OCI-LY3 (cell line): Measurements from ENCODE around the gene PLEKHS1.

Experiments used
- H2AFZ ChIP-seq: fragments of 200-600, 300-600 bp; shearing (Covaris generic); 2 replicates; pipeline ENCODE4 v1.6.0; 2014; ENCODE audit warnings: antibody characterized with exemption, low read depth, low read length
- H3K27ac ChIP-seq: fragments of 200-600, 300-600 bp; sonication (generic); 2 replicates; pipeline ENCODE4 v1.5.1; 2014; ENCODE audit warnings: mild to moderate bottlenecking, low read length, moderate library complexity, mixed read lengths
- H3K27me3 ChIP-seq: fragments of 200-600, 300-600 bp; sonication (generic); 2 replicates; pipeline ENCODE4 v1.6.1; 2014; ENCODE audit warnings: low read depth, low read length, mixed read lengths
- H3K36me3 ChIP-seq: fragments of 200-600, 300-600 bp; sonication (generic); replicated peaks from 2 replicates; pipeline ENCODE3; 2014; ENCODE audit warnings: low read depth, low read length, mixed read lengths
- H3K4me1 ChIP-seq: fragments of 300-600, 200-600 bp; sonication (generic); 2 replicates; pipeline ENCODE4 v1.6.1; 2014; ENCODE audit warnings: low read length, mixed read lengths
- H3K4me2 ChIP-seq: fragments of 200-600, 300-600 bp; sonication (generic); 2 replicates; pipeline ENCODE4 v1.6.1; 2014; ENCODE audit warnings: low read length, mixed read lengths
- H3K4me3 ChIP-seq: fragments of 300-600, 200-600 bp; sonication (generic); 2 replicates; pipeline ENCODE4 v1.5.1; 2014; ENCODE audit warnings: antibody characterized with exemption, mild to moderate bottlenecking, low read length, moderate library complexity
- H3K79me2 ChIP-seq: fragments of 300-600, 200-600 bp; shearing (Covaris generic); 2 replicates; pipeline ENCODE4 v1.6.1; 2014; ENCODE audit warnings: mild to moderate bottlenecking, low read length, mixed read lengths
- H3K9ac ChIP-seq: fragments of 300-600, 200-600 bp; shearing (Covaris generic); 2 replicates; pipeline ENCODE4 v1.6.0; 2014; ENCODE audit warnings: mild to moderate bottlenecking, low read length, moderate library complexity
- H3K9me3 ChIP-seq: fragments of 200-600, 300-600 bp; shearing (Covaris generic); 2 replicates; pipeline ENCODE4 v1.6.1; 2014; ENCODE audit warnings: low read length, mixed read lengths; ENCODE audit not compliant: insufficient read depth
- H4K20me1 ChIP-seq: fragments of 200-600, 300-600 bp; sonication (generic); 2 replicates; pipeline ENCODE4 v1.6.1; 2016; ENCODE audit warnings: low read length, mixed read lengths; ENCODE audit not compliant: insufficient read depth
- CTCF ChIP-seq: fragments of 200-600, 300-600 bp; sonication (generic); IDR thresholded peaks from 2 replicates; pipeline ENCODE4 v1.5.1; 2014; ENCODE audit warnings: antibody characterized with exemption, low read length, low read depth
- EZH2phosphoT487 ChIP-seq: fragments of 200-600 bp; shearing (Covaris generic); IDR thresholded peaks from 2 replicates; pipeline ENCODE4 v1.6.1; 2018; ENCODE audit warnings: antibody characterized with exemption, mixed run types, low read depth

Gene PLEKHS1

GRCh38 chr10:113733635-113734034 lies 17.8 kb upstream of the PLEKHS1 start:
- Histone ChIP-seq H3K27me3 (no peaks in the 10 kb centered on the region), H3K4me2 (no peak overlapping the region), H4K20me1 (no peaks in the 10 kb centered on the region), H3K9me3 (no peaks in the 10 kb centered on the region), H3K4me3 (no peak overlapping the region), H3K27ac (no peak overlapping the region), H2AFZ (no peak overlapping the region), H3K9ac (no peak overlapping the region), H3K36me3 (no peaks in the 10 kb centered on the region), H3K79me2 (no peaks in the 10 kb centered on the region), H3K4me1 (no peaks in the 10 kb centered on the region)
- TF ChIP-seq EZH2phosphoT487 (no peak), CTCF (no peak)

GRCh38 chr10:113735913-113736312 lies 15.6 kb upstream of the PLEKHS1 start:
- Histone ChIP-seq H3K27ac (no peak overlapping the region), H3K4me2 (no peak overlapping the region), H3K79me2 (no peaks in the 10 kb centered on the region), H3K27me3 (no peaks in the 10 kb centered on the region), H2AFZ (no peak overlapping the region), H3K4me1 (no peaks in the 10 kb centered on the region), H3K4me3 (no peak overlapping the region), H3K9ac (no peak overlapping the region), H4K20me1 (no peaks in the 10 kb centered on the region), H3K9me3 (no peaks in the 10 kb centered on the region), H3K36me3 (no peaks in the 10 kb centered on the region)
- TF ChIP-seq EZH2phosphoT487 (no peak), CTCF (0 out of 2 replicates have a peak, but pooled peaks have one; percentile 13)

- Histone ChIP-seq H3K4me2 (no peak overlapping the region), H3K27me3 (no peaks in the 10 kb centered on the region)
These were observed 14.9 kb upstream of the PLEKHS1 start for GRCh38 chr10:113736576-113736975.

GRCh38 chr10:113739031-113739430 lies 12.5 kb upstream of the PLEKHS1 start:
- no peak for TF ChIP-seq EZH2phosphoT487
- Histone ChIP-seq H3K79me2 (no peaks in the 10 kb centered on the region), H3K9me3 (no peaks in the 10 kb centered on the region), H3K27me3 (no peaks in the 10 kb centered on the region), H4K20me1 (no peaks in the 10 kb centered on the region), H2AFZ (no peak overlapping the region), H3K36me3 (no peaks in the 10 kb centered on the region), H3K4me3 (no peak overlapping the region), H3K9ac (no peak overlapping the region), H3K27ac (no peak overlapping the region), H3K4me2 (no peak overlapping the region), H3K4me1 (no peaks in the 10 kb centered on the region)

More at GRCh38 chr10:113736576-113736975, 14.9 kb upstream of the PLEKHS1 start:
- TF ChIP-seq CTCF = no peak
- no peak for TF ChIP-seq EZH2phosphoT487
- no peak overlapping the region for H3K9ac ChIP-seq
- no peak overlapping the region for H2AFZ ChIP-seq
- no peaks in the 10 kb centered on the region for H4K20me1 ChIP-seq
- H3K27ac ChIP-seq = no peak overlapping the region
- H3K36me3 ChIP-seq = no peaks in the 10 kb centered on the region
- no peaks in the 10 kb centered on the region for H3K9me3 ChIP-seq
- no peaks in the 10 kb centered on the region for H3K79me2 ChIP-seq
- no peaks in the 10 kb centered on the region for H3K4me1 ChIP-seq
- no peak overlapping the region for H3K4me3 ChIP-seq

GRCh38 chr10:113739577-113739976 lies 11.9 kb upstream of the PLEKHS1 start:
- H3K79me2 ChIP-seq = no peaks in the 10 kb centered on the region
- no peaks in the 10 kb centered on the region for H3K36me3 ChIP-seq
- no peaks in the 10 kb centered on the region for H4K20me1 ChIP-seq
- no peak overlapping the region for H2AFZ ChIP-seq
- TF ChIP-seq CTCF (no peak), EZH2phosphoT487 (no peak)
- H3K27ac ChIP-seq = no peak overlapping the region
- H3K9me3 ChIP-seq = no peaks in the 10 kb centered on the region
- H3K9ac ChIP-seq = no peak overlapping the region
- H3K4me3 ChIP-seq = no peak overlapping the region
- no peaks in the 10 kb centered on the region for H3K27me3 ChIP-seq
- no peaks in the 10 kb centered on the region for H3K4me1 ChIP-seq
- no peak overlapping the region for H3K4me2 ChIP-seq
